GM19240 (cell line): ENCODE measurements around the gene IL4.
"Not testable (repeated sequence)": the region's sequence is repeated elsewhere in the genome, so short reads cannot be mapped to it uniquely, and the experiment has no call there.

Source experiments
- DNase-seq: peaks from one replicate; pipeline ENCODE4 v3.0.0; 2011; ENCODE audit warnings: low spot score; ENCODE audit not compliant: insufficient read length

IL4 gene

GRCh38 chr5:132691755-132692631 is 18.2 kb downstream of the IL4 start:
- DNase-seq = not testable (repeated sequence)

GRCh38 chr5:132692632-132692967 is 18.8 kb downstream of the IL4 start:
- DNase-seq = no peak

GRCh38 chr5:132695956-132696355 is 22.2 kb downstream of the IL4 start:
- DNase-seq = no peak

- DNase-seq = no peak
These were observed 31.1 kb downstream of the IL4 start for GRCh38 chr5:132704875-132705274.

- no peak for DNase-seq
These were observed 34.9 kb downstream of the IL4 start for GRCh38 chr5:132708645-132709044.

- DNase-seq = no peak
These were observed 40.9 kb downstream of the IL4 start for GRCh38 chr5:132714456-132715307.

GRCh38 chr5:132718544-132719312 is 44.9 kb downstream of the IL4 start:
- no peak for DNase-seq

- DNase-seq = no peak
These were observed 52.0 kb downstream of the IL4 start for GRCh38 chr5:132725745-132726144.

GRCh38 chr5:132729896-132730295 is 56.1 kb downstream of the IL4 start:
- DNase-seq = no peak
